ENCODE data around the gene NCOA1. TPM values are rescaled to one million over a fixed set of nuclear protein-coding genes. Genes with fewer than 3 reads are reported as not detected.

The NCOA1 gene
- total RNA-seq, 1 experiment from 2014 or later: 37.1 TPM

DNA sequence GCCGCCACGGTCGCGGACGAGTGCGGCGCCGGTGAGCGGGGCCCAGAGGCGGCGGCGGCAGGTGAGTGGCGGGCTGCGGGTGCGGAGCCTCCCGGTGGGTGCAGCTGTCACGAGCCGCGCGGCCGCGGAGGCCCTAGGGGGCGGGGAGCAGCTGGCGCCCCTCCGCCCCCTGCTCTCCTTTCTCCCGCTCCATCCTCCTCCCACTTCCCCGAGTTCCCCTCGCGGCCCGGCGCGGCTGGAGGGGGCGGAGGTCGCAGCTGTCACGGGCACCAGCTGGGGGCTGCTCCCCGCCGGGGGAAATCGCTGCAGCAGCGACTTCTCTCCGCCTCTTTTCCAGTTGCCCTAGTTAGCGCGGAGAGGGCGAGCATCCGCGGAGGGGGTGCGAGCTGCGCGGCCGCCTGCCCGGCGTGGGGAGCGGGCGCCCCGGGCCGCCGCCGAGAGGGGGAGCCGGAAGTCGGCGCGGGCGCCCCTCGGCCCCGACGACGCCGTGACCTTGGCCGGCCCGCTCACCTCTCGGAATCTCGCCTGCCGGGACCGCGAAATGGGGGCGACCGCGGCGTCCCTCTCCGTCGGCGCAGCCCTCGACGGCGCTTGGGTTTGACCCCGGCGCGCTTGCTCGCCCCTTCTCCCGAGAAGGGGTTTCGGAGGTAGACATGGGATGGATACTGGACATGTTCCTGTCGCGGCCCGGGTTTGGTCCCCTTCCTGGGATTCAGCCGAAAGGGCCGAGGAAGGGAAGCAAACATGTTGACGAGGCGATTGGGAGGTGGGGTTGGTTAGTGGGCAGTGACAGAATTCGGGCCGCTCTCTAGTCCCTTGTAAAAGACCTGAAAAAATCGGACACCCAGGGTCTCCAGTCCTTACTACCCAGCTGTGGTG lies 727 bp downstream of the NCOA1 start:
- Mint-ChIP-seq H3K4me1 (ENCODE audit: low read depth, unreplicated experiment) (peaks cover 60% of the 10 kb centered on the region), H3K27ac (ENCODE audit: unreplicated experiment) (peak overlapping the region; percentile 29), H3K36me3 (ENCODE audit: insufficient read depth, unreplicated experiment) (peaks cover 9% of the 10 kb centered on the region), H3K9me3 (ENCODE audit: unreplicated experiment) (no peaks in the 10 kb centered on the region), H3K27me3 (ENCODE audit: insufficient read depth, unreplicated experiment) (no peaks in the 10 kb centered on the region), H3K4me3 (ENCODE audit: unreplicated experiment) (peak overlapping the region; percentile 74)
- peak overlapping the region; percentile 96 for H3K4me3 ChIP-seq (ENCODE audit: low read depth, low read length)
- H3K27me3 ChIP-seq (replicated peaks; ENCODE audit: control insufficient read depth, insufficient read depth, low read length): no peaks in the 10 kb centered on the region
- peak; percentile 55 to 67 for DNase-seq
- H3K4me1 ChIP-seq: peaks cover 34% of the 10 kb centered on the region
- POLR2A ChIA-PET: interaction anchor here (0.6 kb wide), 1 partner anchor 46 kb away, joined by 4 read pairs; no protein-coding TSS in a partner anchor
- TF ChIP-seq, protein P1, sequence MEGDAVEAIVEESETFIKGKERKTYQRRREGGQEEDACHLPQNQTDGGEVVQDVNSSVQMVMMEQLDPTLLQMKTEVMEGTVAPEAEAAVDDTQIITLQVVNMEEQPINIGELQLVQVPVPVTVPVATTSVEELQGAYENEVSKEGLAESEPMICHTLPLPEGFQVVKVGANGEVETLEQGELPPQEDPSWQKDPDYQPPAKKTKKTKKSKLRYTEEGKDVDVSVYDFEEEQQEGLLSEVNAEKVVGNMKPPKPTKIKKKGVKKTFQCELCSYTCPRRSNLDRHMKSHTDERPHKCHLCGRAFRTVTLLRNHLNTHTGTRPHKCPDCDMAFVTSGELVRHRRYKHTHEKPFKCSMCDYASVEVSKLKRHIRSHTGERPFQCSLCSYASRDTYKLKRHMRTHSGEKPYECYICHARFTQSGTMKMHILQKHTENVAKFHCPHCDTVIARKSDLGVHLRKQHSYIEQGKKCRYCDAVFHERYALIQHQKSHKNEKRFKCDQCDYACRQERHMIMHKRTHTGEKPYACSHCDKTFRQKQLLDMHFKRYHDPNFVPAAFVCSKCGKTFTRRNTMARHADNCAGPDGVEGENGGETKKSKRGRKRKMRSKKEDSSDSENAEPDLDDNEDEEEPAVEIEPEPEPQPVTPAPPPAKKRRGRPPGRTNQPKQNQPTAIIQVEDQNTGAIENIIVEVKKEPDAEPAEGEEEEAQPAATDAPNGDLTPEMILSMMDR (IDR thresholded peaks at IDR 0.05; ENCODE audit: insufficient read depth in 1 of 2, low read depth in 1 of 2, low read length in 1 of 2, severe bottlenecking in 1 of 2, unreplicated experiment in 1 of 2): no peak
- H3K9me3 ChIP-seq: no peaks in the 10 kb centered on the region
- CTCF ChIA-PET: interaction anchor here (1.0 to 1.2 kb wide), 2 partner anchors 25 to 70 kb away, joined by 3 read pairs; no protein-coding TSS in a partner anchor
- intact Hi-C loops (cut with micrococcal nuclease; ENCODE audit: unreplicated experiment): loop anchor here (1.0 to 2.0 kb wide), 2 partner anchors 70 to 301 kb away; partner anchors contain the start of genes CENPO and PTRHD1
- no peaks in the 10 kb centered on the region for H3K36me3 ChIP-seq (ENCODE audit: control insufficient read depth, insufficient read depth, low read length)
- no TSS peak for BruUV-seq (replicated peaks)

DNA sequence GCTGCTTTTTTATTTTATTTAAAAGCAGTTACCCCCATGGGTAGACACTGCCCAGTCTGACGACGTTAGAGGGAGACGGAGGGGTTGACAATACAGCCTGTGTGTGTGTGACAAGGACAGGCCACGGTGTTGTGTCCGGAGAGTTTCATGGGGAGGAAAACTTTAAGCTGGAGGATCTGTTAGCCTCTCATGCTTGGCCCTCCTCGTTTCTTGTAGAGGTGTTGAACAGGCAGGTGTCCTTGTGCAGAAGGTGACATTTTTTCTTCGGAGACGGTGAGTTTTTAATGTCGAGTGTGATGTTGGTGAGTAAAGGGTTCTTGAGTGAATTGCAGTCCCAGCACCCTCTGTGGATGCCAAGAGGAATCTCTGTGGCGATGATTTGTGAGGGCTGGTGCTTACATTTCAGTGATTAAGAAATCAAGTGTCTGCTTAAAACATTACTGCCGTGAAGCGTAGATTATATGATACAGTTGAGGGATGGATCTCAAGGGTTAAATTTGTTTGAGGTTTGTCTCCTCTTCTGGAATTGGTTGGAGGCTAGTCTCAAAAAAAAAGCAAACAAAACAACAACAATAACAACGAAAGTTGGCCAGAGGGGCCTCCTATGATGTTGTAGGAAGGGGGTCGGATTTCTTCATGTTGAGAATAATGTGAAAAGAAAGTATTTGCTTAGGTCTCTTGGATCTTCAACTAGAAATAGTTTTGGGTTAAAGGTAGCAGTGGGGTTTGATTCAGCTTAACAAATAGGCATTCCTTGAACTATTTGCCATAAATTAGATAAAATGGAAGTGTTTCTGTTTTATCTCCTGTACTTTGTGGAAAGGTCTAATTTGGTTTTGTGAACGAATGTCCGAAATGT lies 1.6 kb downstream of the NCOA1 start:
- Histone ChIP-seq H3K4me3 (ENCODE audit: low read depth, low read length) (peak overlapping the region; percentile 96), H3K9me3 (no peaks in the 10 kb centered on the region), H3K4me1 (peaks cover 34% of the 10 kb centered on the region), H3K36me3 (ENCODE audit: control insufficient read depth, insufficient read depth, low read length) (no peaks in the 10 kb centered on the region), H3K27me3 (replicated peaks; ENCODE audit: control insufficient read depth, insufficient read depth, low read length) (no peaks in the 10 kb centered on the region)
- intact Hi-C loops (cut with micrococcal nuclease; ENCODE audit: unreplicated experiment): no loop called here
- no peaks in the 10 kb centered on the region for H3K9me3 Mint-ChIP-seq (ENCODE audit: unreplicated experiment)
- TF ChIP-seq, protein P1 (IDR thresholded peaks at IDR 0.05; ENCODE audit: insufficient read depth in 1 of 2, low read depth in 1 of 2, low read length in 1 of 2, severe bottlenecking in 1 of 2, unreplicated experiment in 1 of 2): no peak
- ChIA-PET POLR2A (interaction anchor here (0.6 kb wide), 1 partner anchor 47 kb away, joined by 4 read pairs; no protein-coding TSS in a partner anchor), CTCF (interaction anchor here (0.5 kb wide), 1 partner anchor 646 kb away, joined by 7 read pairs; no protein-coding TSS in a partner anchor)
- TSS peak; percentile 18 for BruUV-seq (replicated peaks)
- peaks cover 60% of the 10 kb centered on the region for H3K4me1 Mint-ChIP-seq (ENCODE audit: low read depth, unreplicated experiment)
- H3K27me3 Mint-ChIP-seq (ENCODE audit: insufficient read depth, unreplicated experiment): no peaks in the 10 kb centered on the region
- peak in 1 of 2 experiments; percentile 18 for DNase-seq
- peak overlapping the region; percentile 29 for H3K27ac Mint-ChIP-seq (ENCODE audit: unreplicated experiment)
- peak overlapping the region; percentile 74 for H3K4me3 Mint-ChIP-seq (ENCODE audit: unreplicated experiment)
- H3K36me3 Mint-ChIP-seq (ENCODE audit: insufficient read depth, unreplicated experiment): peaks cover 9% of the 10 kb centered on the region

DNA sequence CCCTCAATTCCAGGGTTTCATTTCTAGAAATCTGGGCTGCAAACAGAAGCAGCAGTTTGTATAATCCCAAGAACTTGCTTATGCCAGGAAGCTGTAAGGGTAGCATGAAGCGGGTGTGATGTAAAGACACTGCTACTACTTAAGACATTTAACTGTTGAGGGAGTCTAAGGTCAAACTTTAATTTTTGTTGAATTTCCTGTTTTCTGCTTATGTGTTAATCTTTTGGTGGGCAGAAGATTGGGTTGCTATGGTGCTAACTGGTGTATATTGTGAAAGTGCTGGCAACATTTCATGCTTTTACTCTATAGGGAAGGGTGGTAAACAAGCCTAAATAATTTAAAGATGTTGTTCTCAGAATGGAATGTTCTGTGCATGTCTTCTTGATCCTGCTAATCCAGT lies 2.7 kb downstream of the NCOA1 start:
- H3K4me1 Mint-ChIP-seq (ENCODE audit: low read depth, unreplicated experiment): peaks cover 62% of the 10 kb centered on the region
- H3K27ac Mint-ChIP-seq (ENCODE audit: unreplicated experiment): no peak overlapping the region
- no TSS peak for BruUV-seq (replicated peaks)
- no peaks in the 10 kb centered on the region for H3K9me3 Mint-ChIP-seq (ENCODE audit: unreplicated experiment)
- CTCF ChIA-PET: no interaction called here
- no peak for DNase-seq
- POLR2A ChIA-PET: no interaction called here
- no peaks in the 10 kb centered on the region for H3K36me3 ChIP-seq (ENCODE audit: control insufficient read depth, insufficient read depth, low read length)
- no peaks in the 10 kb centered on the region for H3K9me3 ChIP-seq
- no peaks in the 10 kb centered on the region for H3K27me3 ChIP-seq (replicated peaks; ENCODE audit: control insufficient read depth, insufficient read depth, low read length)
- intact Hi-C loops (cut with micrococcal nuclease; ENCODE audit: unreplicated experiment): no loop called here
- H3K36me3 Mint-ChIP-seq (ENCODE audit: insufficient read depth, unreplicated experiment): peaks cover 9% of the 10 kb centered on the region
- TF ChIP-seq, protein P1 (IDR thresholded peaks at IDR 0.05; ENCODE audit: insufficient read depth in 1 of 2, low read depth in 1 of 2, low read length in 1 of 2, severe bottlenecking in 1 of 2, unreplicated experiment in 1 of 2): no peak
- H3K27me3 Mint-ChIP-seq (ENCODE audit: insufficient read depth, unreplicated experiment): no peaks in the 10 kb centered on the region
- no peak overlapping the region for H3K4me3 Mint-ChIP-seq (ENCODE audit: unreplicated experiment)
- peaks cover 42% of the 10 kb centered on the region for H3K4me1 ChIP-seq
- H3K4me3 ChIP-seq (ENCODE audit: low read depth, low read length): no peak overlapping the region

All from Caco-2 (cell line).